Measurements from ENCODE around the gene PIN4.
"Not testable (repeated sequence)": the region's sequence is repeated elsewhere in the genome, so short reads cannot be mapped to it uniquely, and the experiment has no call there.

PIN4 gene

DNA sequence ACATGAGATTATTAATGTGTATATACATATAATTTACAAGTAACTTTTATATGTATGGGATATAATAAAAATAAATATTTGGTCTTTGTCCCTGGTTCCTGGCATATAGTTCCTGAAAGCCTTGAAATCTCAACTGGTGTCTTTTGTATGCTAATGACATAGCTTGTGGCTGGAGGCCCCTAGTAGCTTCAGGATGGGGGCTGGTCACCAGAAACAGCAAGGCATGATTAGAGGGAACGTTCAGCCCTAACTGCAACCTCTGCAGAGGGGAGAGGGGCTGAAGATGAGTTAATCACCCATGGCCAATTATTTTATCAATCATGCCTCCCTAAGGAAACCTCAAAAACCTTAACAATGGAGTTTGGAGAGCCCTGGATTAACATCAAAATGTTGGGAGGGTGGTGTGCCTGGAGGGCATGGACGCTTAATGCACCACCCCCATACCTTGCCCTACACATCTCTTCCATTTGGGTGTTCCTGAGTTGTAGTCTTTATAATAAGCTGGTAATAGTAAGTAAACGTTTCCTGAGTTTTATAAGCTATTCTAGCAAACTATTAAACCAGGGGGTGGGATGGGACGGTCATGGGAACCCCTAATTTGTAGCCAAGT is 21.3 kb downstream of the PIN4 start:
- DNase-seq (ENCODE audit: low spot score): no peak

DNA sequence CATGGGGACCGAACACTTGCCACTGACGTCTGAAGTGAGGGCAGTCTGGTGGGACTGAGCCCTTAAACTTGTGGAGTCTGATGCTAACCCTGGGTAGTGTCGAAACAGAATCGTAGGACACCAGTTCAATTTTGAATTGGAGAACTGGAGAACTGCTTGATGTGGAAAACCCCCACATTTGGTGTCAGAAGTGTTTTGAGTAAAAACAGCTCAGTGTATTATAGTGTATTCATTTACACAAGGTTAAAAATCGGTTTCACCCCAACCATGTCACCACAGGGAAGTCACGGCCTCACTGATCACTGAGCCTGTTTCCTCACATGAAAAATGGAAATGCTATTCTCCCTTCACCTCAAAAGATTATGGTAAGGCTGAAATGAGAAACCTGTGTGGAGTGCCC is 21.9 kb downstream of the PIN4 start:
- DNase-seq (ENCODE audit: low spot score): no peak

DNA sequence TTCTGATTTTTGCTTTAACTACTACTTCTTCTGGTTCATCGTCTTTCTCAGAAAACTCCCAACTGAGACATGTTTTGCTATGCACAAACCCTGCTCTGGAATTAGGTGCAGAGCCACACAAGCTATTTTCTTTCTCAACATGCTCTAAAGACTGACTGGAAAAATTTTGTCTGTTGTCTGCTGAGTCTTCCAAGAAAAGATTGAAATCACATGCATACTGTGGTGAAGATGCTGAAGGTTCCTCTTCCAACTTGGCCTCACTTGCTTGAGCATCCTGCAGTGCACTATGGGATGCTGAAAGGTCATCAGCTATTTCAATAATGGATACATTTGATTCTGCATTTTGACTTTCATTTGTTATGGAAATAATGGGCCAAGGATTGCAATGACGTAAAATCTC is 24.1 kb downstream of the PIN4 start:
- no peak for DNase-seq (ENCODE audit: low spot score)

DNA sequence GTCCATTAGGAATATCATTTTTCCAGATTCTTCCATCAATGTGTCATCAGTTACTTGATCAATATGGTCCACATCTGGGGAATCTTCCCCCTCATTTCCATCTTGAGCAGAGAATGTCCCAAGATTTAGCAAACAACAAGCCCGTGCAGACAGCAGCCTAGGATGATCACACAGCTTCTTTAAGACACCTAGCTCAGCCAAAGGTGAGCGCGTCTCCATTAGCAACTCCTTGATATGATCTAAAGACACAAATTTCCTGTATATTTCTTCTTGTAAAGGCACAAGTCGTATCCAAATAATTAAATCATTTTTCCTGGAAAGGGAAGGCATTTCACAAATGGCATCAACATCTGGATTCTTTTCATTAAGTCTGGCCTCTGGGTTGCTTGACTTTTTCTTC is 25.8 kb downstream of the PIN4 start:
- no peak for DNase-seq (ENCODE audit: low spot score)

DNA sequence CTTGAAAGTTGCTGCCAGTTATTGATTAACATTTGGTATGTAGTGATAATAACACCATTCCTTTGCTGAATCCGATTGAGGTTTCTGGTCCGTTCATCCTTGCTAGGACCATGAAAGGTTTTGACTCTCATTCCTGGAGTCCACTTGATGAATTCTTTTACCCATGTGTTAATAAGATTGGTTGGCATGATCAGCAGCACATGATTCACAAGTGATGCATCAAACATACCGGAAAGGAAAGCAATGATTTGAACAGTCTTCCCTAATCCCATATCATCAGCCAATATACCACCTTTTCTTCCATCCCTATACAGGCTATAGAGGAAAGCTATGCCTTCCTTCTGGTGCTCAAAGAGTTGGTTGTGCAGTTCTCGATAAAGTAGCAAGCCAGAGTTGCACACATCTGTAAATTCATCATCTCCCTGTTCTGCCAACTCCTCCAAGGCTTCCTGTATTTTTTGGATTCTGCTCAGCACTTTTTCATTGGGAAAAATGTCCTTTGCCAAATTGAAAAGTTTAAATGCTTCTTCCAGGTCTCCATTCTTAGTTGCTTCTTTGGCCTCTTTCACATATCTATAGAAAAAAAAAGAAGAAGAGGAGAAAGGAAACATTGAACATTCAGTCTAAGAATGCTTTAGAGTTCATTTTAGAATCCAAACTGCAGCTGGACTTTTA is 26.7 kb downstream of the PIN4 start:
- peak; percentile 37 for DNase-seq (ENCODE audit: low spot score)

DNA sequence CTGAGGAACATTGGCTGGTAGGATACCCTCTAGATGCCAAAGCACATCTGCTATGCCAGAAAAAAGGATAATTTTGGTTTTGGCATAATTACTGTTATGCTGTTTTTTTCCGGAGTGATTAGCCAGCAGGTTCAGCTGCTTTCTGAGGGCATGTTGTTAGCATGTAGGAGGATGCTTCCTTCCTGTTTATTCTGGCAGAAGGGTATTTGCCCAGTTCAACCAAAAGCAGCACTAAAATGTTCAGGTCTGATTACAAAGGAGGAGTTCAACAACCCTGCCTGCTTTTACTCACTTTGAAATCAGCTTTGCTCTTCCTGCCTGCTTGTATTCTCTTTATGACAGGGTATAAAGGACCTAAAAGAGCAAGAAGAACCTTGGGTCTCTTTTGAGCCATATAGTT is 35.4 kb downstream of the PIN4 start:
- no peak for DNase-seq (ENCODE audit: low spot score)

DNA sequence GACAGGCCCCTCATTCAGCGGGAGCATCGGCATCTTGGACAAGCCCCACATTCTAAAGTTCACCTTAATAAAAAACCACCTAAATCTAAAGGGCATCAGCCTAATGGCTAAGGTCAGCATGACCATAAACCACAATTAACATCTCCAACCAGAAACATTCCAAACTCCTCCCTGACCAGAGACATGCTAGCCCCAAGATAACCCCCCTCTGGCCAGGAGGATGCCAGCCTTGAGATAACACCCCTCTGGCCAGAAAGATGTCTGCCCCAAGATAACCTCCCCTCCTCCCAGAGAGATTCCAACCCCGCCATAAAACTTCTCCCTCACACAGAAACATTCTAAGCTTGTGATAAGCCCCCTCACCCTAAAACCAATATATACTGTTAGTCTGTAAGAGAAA is 38.8 kb downstream of the PIN4 start:
- DNase-seq (ENCODE audit: low spot score): not testable (repeated sequence)

DNA sequence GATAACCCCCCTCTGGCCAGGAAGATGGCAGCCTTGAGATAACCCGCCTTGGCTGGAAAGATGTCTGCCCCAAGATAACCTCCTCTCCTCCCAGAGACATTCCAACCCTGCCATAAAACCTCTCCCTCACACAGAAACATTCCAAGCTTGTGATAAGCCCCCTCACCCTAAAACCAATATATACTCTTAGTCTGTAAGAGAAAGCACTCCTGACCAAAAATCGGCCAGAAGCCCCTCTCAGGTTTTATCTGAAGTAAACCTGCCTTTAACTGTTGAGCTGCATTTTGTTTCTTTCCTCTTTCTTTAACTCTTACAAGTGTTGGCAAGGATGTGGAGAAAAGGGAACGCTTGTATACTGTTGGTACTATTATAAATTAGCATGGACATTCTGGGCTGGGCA is 48.7 kb downstream of the PIN4 start:
- no peak for DNase-seq (ENCODE audit: low spot score)

DNA sequence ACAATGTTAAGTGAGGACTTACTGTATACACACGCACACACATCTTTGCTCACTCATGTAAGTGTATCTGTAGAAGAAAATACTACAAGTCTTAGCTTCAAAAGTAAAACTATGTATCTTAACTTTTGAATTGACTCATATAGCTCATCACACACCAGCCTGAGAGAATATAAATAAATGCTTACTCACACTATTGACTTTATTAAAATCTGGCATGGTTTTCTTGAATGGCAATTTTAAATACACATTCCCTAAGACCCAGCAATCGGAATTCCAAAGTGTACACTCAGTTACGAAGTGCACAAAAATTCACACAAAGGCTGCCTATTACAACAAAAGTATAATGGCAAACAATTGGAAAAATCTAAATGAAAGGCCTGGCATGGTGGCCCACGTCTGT is 55.3 kb downstream of the PIN4 start:
- no peak for DNase-seq (ENCODE audit: low spot score)

DNA sequence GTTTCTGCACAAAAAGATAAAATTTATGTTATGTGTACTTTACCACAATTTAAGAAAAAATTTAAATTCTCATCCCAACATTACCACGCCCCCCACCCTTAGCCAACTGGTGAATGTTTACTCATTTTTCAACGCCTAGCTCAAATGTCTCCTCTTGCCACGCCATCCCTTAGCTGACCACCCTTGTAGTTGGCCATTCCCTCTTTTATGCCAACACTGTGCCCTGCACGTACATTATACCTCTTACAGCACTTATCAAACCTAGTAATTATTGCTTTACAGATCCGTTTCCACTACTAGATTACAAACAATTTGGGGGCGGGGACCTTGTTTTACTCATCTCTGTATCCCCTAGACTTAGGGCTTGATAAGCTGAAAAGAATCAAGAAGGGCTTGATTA is 56.6 kb downstream of the PIN4 start:
- no peak for DNase-seq (ENCODE audit: low spot score)

DNA sequence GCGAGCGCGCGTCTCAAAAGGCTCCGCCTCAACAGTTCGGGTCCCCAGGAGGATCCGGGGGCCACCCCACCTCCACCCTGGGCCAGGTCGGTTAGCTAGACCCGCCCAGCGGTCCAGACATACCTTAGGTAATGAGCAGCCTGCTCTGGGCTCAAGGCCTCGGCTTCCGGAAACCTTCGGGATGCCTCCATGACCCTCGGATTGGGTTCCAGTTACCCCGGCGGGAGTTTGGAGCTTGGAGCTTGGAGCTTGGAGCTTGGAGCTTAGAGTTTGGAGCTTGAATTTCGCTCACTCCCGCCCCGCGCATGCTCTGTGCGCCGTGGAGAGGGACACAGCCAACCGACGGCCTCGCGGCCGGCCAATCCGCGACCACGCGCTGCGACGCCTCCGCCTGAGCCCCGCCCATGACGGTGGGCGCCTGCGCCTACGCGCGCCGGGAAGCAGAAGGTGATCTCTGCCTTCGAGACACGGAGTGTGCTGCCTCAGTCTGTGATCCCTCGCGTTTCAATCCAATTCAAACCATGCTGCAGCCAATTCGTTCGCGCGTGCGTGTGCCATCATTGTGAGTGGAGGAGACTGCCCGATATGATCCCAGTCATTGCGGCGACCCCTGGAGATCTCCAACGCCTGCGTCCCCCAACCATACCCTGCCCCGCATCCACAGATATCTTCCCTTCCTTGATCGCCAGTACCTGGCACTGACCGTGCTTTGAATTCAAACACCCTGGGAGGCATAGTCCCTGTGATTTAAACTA is 57.3 kb downstream of the PIN4 start, which contains the start of gene ERCC6L:
ERCC6L (minus strand) TSS at position 307 of the 755 bp plus-strand sequence; CDS start at position 191, 116 bp downstream.
- peak; percentile 89 for DNase-seq (ENCODE audit: low spot score)

DNA sequence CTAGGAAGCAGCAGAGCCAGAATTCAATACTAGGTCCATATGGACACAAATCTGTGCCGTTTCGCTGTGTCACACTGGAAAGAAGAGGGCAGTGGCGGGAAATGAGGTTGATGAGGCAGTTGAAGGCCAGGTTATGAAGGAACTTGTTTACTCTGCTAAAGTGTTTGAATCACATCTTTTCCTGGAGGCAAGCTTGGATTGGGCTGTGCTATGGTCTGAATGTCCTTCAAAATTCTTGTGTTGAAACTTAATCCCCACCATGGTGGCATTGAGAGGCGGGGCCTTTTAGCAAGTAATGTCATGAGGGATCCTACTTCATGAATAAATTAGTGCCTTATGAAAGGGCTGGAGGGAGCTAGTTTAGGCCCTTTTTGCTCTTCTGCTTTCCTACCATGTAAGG is 59.4 kb downstream of the PIN4 start:
- no peak for DNase-seq (ENCODE audit: low spot score)

DNA sequence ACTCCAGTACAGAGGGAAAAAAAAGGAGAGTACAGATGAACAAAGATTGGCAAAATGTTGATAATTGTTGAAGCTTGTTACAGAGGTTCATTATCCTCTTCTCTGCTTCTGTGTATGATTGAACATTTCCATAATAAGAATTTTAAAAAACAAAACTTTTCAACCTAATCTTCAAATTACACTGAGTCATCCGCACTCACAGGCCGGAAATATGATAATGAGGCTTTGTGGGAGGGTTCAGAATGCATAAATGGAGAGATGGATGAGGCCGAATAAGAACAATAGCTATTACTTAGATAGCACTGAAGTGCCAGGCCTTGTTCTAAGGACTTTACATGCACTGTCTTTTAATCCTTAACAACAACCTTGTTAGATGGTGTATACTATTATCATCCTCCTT is 61.9 kb downstream of the PIN4 start:
- no peak for DNase-seq (ENCODE audit: low spot score)

DNA sequence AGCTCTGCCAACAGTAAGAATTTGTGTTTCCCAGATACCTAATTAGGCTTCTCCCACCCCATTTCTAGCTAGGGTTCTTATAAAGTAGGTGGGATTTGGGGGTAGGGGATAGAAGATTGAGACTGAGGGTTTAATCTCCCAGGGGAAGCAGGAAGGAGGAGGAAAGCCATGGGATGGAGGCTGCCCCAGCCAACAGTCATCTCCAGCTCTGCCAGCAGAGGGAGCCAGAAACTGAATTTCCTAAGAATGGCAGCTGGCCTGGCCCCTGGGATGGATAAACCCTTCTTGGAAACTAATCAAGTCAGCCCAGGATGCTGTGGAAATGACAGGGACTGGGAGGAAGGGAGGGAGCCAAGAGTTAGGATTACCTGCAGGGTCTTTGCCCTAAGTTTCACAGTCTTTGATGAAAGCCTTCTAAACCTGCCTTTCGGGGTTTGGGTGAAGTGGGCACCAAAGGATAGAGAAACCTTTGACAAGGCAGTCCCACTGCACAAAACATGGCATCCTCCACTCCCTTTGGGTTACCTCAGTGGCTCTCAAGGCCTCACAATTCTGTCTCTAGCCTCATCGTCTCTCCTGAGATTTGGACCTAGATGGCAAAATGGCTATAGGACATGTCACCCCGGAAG is 64.0 kb downstream of the PIN4 start:
- DNase-seq (ENCODE audit: low spot score): peak; percentile 66

DNA sequence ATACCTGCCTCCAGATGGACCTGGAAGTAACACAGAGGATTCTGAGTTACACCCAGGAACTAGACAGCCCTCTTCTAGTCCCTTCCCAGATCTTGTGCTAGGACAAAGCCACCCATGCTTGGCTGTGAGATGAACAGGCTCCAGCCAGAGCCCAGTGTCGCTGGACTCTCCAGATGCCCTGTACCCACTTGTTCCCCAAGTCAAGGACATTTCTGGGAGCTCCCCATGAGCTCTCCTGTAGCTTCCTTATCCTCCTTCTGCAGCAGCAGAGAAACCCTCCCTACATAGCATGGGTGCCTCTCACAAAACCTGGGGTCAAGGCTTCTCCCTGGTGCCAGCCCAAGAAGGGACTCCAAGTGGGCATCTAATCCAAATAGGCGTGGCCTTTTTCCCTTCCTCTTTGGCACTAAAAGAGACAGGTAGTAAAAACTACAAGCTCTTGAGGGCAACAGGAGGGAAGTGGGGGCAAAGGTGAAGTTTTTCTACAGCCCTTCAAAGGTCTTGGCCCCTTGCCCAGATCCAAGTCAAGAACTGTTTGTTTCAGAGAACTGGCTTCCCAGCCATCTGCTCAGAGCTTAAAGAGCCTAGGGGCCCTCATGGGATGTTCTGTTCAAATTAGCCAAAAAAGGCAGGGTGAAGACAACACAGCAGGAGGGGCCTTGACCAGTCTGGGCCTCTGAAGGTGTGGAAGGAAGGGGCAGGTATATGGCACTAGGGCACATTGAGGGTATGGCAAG is 65.8 kb downstream of the PIN4 start:
- DNase-seq (ENCODE audit: low spot score): no peak
